ENCODE measurements around the gene PLEKHA8. TPM values are rescaled to one million over a fixed set of nuclear protein-coding genes. Genes with fewer than 3 reads are reported as not detected.

The PLEKHA8 gene
- total and polyA plus RNA-seq, 10 of the 15 experiments (the other 5 are each of a cell fraction or from before 2014, with no cell fraction given) = 1.1 to 13.2 (median 5.7) TPM

GRCh38 chr7:30147785-30148184 lies 119.6 kb downstream of the PLEKHA8 start:
- ChIA-PET POLR2A (no interaction called here), SMC1A (ENCODE audit: uncharacterized antibody, unreplicated experiment) (interaction anchor here (0.6 to 1.4 kb wide), 3 partner anchors 11 to 106 kb away, joined by 3 to 5 read pairs (median 3); no protein-coding TSS in a partner anchor), RAD21 (ENCODE audit: unreplicated experiment) (interaction anchor here (0.7 kb wide), 1 partner anchor 78 kb away, joined by 3 read pairs; no protein-coding TSS in a partner anchor), CTCF (no interaction called here)
- Histone ChIP-seq H3K27me3 (replicated peaks in 1 of 2; ENCODE audit: control insufficient read depth in 2 of 2, insufficient read depth in 2 of 2, low read length in 1 of 2) (no peaks in the 10 kb centered on the region), H3K27ac (ENCODE audit: control insufficient read depth, insufficient read depth) (no peak overlapping the region), H4K20me1 (ENCODE audit: control insufficient read depth, insufficient read depth) (no peaks in the 10 kb centered on the region), H3K4me1 (ENCODE audit: control insufficient read depth, insufficient read depth, low read length) (peaks cover 8% of the 10 kb centered on the region), H2AFZ (ENCODE audit: control insufficient read depth, low read depth, low read length) (no peak overlapping the region), H3K9ac (ENCODE audit: control insufficient read depth, insufficient read depth, low read length) (no peak overlapping the region), H3K4me3 (no peak overlapping the region), H3K36me3 (ENCODE audit: control insufficient read depth in 2 of 2, insufficient read depth in 2 of 2, low read length in 1 of 2) (no peaks in the 10 kb centered on the region), H3K79me2 (ENCODE audit: control insufficient read depth, insufficient read depth, low read length) (no peaks in the 10 kb centered on the region), H3K4me2 (ENCODE audit: control insufficient read depth, insufficient read depth) (no peak overlapping the region), H3K9me3 (replicated peaks; ENCODE audit: control insufficient read depth, insufficient read depth, low read length) (no peaks in the 10 kb centered on the region)
- 100% methylated on average over 2 of the region's 2 CpGs for WGBS (ENCODE audit: insufficient coverage, insufficient replicate concordance, low lambda C conversion rate, missing lambda C conversion rate)
- no peak for TF ChIP-seq SUZ12 (IDR thresholded peaks at IDR 0.05; ENCODE audit: unreplicated experiment)
- no peak for TF ChIP-seq MEF2A (IDR thresholded peaks at IDR 0.05; ENCODE audit: insufficient read depth, low read depth, low read length)
- TF ChIP-seq CHD4 (IDR thresholded peaks at IDR 0.05) = no peak
- TF ChIP-seq ESRRA (IDR thresholded peaks at IDR 0.05; ENCODE audit: low read length) = no peak
- no peak for TF ChIP-seq GABPA (IDR thresholded peaks at IDR 0.05; ENCODE audit: low read depth)
- no peak for TF ChIP-seq BHLHE40 (IDR thresholded peaks at IDR 0.05; ENCODE audit: borderline replicate concordance in 1 of 2, low read depth in 2 of 2, low read length in 1 of 2)
- no peak for TF ChIP-seq SP1 (IDR thresholded peaks at IDR 0.05; ENCODE audit: low read depth, low read length)
- TF ChIP-seq CREM (IDR thresholded peaks at IDR 0.05; ENCODE audit: low read depth) = no peak
- TF ChIP-seq MAX (IDR thresholded peaks at IDR 0.05; ENCODE audit: low read depth, low read length) = no peak
- no peak for TF ChIP-seq SREBF1 (IDR thresholded peaks at IDR 0.05; ENCODE audit: low read length)
- no peak for TF ChIP-seq IKZF1 (conservative IDR thresholded peaks at IDR 0.05)
- no peak for TF ChIP-seq CUX1 (IDR thresholded peaks at IDR 0.05; ENCODE audit: insufficient replicate concordance, low read depth, low read length)
- TF ChIP-seq SMAD5 (IDR thresholded peaks at IDR 0.05; ENCODE audit: low read depth) = no peak
- TF ChIP-seq NR2C1 (IDR thresholded peaks at IDR 0.05) = no peak
- no peak for TF ChIP-seq ZNF217 (IDR thresholded peaks at IDR 0.05)
- TF ChIP-seq POLR2AphosphoS2 (IDR thresholded peaks at IDR 0.05; ENCODE audit: low read depth, low read length) = no peak
- no peak for TF ChIP-seq ELK1 (IDR thresholded peaks at IDR 0.05; ENCODE audit: low read depth, low read length)
- TF ChIP-seq EGR1 (IDR thresholded peaks at IDR 0.05; ENCODE audit: borderline replicate concordance in 1 of 2, low read depth in 2 of 2, low read length in 2 of 2) = no peak
- FAIRE-seq = no peak
- no peak for DNase-seq (ENCODE audit: low read depth, low spot score)
- intact Hi-C loops (cut with micrococcal nuclease; ENCODE audit: unreplicated experiment) = no loop called here
- in situ Hi-C loops (cut with MboI) = no loop called here
- BruUV-seq (replicated peaks) = no TSS peak
- no peak for ATAC-seq
